GM18870 (cell line): ENCODE measurements around the gene PRODH2.
"Not testable (repeated sequence)": the region's sequence is repeated elsewhere in the genome, so short reads cannot be mapped to it uniquely, and the experiment has no call there.

Experiments used
- ATAC-seq: cut with Tn5 transposase; IDR thresholded peaks from one replicate; pipeline ENCODE4 v1.9.1; 2021; ENCODE audit warnings: moderate library complexity; ENCODE audit not compliant: unreplicated experiment

Gene PRODH2

DNA sequence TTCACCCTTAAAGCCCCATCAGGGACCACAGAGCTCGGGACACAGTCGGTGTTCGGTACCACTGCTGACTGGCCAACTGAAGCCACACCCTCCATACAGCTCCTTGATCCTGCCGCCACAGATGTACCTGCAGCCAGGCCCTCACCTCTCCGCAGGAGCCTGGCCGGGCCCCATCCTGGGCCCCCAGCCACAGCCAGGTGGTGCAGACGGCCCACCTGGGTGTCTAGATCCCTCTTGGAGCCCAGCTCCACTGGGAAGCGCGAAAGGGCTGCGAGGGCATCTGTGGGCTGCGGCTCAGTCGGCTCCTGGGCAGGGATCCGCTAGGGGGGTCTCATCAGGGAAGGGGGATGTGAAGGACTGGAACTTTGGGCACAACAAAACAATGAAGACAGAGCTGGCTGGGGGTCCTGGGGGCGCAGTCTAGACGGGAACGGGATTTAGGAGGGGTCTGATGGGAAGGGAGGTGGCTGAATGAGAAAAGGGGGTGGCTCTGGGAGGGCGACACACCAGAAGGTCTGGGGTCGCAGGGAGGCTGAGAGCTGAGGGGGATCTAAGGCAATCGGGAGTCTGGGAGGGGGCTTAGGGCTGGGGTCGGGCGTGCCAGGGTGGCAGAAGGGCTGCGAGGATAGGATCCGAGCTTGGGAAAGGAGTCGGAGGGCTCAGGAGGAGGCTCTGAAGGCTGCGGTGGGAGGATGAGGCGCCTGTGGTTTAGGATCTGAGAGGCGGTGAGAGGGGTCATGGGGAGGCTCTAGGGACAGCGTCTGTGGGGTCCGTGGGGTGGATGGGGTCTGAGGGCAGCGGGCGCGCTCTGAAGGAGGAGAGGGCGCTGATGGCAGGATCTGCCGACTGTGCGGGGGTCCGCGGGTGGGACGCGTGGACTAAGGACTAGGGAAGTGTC lies 15.8 kb downstream of the PRODH2 start:
- no peak for ATAC-seq

DNA sequence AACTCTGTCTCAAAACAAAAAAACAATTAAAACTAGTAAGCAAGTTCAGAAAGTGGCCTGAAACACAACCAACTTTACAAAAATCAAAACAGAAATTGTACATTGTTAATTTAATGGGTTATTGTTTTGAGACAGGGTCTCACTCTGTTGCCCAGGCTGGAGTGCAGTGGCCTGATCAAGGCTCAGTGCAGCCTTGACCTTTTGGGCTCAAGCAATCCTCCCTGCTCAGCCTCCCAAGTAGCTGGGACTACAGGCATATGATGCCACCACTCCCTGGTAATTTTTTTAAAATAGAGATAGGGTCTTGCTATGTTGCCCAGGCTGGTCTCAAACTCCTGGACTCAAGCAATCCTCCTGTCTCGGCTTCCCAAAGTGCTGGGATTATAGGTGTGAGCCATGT lies 17.1 kb downstream of the PRODH2 start:
- not testable (repeated sequence) for ATAC-seq

DNA sequence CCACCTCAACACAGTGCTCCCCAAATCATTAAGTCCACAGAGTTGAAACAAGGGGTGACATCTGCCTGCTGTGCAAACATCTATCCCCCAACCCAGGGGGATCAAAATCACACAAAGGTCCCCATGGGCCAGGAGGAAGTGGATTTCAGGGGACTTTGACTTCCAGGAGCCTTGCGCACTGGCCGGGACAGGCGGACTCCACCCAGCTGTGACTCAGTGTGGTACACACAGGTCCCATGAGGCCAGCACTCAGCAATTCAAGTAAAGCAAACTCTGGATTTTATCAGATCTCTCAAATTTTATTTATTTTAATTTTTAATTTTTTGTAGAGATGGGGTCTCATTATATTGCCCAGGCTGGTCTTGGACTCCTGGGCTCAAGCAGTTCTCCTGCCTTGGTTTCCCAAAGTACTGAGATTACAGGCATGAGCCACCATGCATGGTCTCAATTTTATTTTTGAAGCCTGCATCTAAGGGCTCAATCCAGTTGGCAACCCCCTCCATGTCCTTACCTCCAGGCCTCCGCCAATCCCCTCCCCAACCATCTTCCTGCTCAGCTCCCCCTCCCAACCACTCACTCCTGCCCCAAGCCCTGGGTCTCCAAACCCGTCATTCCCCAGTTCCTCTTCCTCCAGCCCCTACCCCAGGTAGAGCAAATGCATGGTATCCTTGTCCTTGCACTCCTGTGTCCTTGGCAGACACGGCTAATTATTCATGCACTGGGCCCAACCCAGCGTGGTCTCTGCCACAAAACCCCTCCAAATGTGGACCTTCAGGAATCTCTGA lies 19.1 kb downstream of the PRODH2 start:
- no peak for ATAC-seq

DNA sequence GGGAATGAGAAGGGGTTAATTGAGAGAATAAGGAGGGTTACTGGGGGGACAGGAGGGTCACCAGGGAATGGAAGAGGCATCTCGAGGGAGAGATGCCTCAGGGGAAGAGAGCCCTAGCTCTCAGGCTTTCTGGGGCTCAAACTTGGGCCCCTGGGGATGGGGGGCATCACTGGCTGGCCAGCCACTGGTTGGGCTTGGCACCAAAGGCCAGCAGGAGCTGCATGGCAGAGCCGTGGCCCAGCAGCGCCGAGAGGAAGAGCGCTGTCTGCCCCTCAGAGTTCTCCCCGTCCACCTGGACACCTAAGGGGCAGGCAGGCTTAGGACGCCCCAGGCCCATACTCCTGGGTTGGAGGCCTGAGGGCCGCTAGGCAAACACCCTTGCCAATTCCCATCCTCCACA lies 19.8 kb downstream of the PRODH2 start:
- no peak for ATAC-seq

DNA sequence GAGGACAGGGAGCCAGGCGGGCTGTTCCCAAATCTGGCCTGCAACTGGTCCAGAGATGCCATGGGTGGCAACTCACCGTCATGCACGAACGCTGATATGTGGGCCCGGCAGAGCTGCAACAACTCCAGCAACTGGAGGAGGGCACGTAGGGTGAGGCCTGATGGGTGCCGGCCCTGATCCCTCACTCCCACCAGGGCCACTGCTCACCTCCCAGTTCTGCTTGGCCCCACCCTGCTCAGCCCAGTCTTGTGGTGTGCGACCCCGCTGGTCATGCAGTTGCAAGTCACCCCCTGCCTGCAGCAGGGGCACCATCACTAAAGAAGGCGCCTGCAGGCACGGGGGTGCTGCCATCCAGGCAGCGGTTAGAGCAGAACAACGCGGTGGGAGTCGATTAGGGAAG lies 20.3 kb downstream of the PRODH2 start:
- no peak for ATAC-seq

DNA sequence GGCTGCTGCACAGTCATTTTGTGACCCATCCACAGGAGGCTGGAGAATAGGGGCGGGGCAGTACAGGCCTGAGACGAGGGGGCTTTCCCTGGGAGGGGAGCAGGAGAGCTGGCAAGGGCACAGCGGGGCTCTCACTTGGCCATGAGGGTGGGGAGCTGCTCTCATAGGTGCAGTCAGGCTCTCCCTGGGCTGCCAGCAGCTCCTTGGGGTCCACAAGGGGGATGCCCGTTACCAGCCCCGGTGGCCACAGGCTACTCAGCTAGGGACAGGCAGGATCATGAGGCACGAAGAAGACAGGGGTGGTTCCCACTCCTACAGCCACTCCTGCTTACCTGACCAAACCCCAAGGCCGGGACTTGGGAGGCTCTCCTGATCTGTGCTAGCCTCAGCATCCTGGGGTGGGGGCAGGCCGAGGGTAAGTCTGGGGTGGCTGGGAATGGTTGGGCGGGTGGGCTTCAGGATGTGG lies 20.8 kb downstream of the PRODH2 start:
- no peak for ATAC-seq

DNA sequence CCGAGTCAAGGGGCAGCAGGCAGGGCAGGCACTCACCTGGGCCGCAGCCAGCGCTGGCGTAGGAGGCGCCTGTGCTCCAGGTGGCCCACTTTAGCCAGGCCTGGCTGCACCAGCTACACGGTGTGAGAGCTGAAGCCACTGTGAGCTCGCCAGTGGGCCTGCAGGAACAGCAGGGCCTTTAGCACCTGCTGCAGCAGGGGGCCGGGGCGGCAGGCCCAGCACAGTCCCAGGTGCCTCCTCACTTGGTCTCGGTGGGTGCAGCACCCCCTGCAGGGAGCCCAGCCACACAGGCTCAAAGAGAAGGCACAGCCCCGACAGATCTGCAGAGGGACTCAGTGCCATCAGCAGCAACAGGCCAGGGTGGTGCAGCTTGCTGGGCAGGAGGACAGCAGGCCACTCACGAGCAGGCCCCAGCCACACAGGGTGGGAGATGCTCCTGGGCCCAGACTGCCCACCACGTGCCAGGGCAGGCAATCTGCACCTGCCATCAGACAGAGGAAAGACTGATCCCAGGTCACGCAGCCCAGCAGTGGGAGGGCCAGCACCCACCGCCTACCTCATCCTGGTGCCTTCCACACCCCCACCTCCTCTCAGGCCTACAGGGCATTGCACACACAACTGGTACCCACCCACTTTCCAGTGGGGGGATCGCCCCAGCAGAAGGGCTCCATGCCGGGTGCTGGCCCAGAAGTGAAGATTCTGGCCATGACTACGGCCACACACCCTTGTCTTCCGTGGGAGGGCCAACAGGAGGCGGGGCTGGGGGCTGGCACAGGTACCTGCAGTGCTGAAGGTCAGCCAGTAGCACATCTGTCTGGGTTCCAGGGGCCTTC lies 21.4 kb downstream of the PRODH2 start:
- no peak for ATAC-seq

DNA sequence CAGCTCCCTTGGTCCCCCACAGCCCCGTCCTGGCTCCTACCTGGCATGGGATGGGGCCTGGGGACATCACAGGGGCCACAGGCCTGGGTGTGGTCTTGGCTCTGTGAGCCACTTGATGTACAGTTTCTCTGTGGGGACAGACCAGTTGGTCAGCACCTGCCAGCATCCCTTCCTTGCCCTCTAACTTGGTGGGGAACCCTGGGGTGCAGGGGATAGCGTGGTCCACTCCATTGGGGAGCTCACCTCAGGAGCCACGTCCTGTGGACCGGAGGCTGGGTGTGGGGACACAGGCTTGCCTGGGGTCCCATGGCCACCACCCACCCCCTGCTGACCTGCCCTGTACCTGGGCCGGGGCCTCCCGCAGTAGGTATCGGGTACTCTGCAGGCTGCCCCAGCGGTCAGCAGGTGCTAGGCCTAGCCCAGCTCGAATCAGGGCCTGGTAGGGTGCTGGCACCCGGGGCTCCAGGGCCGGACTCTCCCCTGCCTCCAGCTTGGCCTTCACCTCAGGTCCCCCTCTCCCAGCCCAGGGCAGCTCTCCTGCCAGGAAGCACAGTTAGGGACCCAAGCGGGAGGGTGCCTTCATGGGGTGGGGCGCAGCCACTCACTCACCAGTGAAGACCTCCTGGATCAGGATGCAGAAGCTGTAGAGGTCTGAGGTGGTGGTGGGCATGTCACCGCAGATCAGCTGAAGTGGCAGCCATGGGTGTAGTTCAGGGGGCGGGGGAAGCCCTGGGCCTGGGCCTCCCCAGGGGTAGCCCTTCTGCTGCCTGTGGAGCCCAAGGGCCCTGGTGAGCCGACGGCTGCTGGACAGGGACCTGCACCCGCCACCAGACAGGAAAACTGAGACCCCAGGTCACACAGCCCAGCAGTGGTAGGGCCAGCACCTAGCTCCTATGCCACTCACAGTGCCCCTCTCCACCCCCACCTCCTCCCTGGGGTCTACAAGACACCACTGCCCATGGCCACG lies 22.4 kb downstream of the PRODH2 start:
- ATAC-seq: no peak

DNA sequence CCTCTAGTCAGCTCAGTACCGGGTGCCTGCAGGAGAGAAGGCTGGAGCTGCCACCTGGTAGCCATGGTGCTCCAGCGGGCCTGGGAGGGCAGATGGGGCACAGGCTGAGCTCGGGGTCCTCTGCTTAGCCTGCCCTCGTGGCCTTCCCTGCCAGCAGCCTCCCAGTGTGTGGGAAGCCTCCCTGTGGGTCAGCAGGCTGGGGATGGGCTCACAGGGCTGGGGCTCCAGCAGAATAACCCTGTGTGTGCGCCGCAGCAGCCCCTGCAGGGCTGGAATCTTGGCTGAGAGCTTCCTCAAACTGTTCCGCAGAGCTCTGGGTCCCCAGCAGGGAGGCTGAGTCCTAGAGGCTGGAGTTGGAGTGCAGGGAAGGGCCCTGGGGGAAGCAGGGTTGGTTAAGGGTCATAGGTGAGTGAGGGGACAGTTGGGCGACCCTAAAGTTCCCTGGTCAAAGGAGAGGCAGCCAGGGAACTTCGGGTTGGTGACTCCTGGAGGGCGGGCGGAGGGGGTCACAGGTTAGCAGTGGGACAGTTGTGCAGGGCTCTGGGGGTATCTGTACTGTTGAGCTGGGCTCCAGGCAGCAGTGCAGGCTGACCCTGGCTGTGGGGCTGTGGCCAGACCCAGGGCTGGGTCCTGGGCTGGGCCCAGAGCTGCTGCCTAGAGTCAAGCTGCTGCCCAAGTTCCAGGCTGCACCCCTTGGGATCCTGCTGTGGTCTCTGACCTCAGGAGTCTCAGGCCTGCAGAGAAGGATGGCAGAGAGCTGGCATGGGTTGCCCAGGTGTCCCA lies 23.3 kb downstream of the PRODH2 start:
- no peak for ATAC-seq

DNA sequence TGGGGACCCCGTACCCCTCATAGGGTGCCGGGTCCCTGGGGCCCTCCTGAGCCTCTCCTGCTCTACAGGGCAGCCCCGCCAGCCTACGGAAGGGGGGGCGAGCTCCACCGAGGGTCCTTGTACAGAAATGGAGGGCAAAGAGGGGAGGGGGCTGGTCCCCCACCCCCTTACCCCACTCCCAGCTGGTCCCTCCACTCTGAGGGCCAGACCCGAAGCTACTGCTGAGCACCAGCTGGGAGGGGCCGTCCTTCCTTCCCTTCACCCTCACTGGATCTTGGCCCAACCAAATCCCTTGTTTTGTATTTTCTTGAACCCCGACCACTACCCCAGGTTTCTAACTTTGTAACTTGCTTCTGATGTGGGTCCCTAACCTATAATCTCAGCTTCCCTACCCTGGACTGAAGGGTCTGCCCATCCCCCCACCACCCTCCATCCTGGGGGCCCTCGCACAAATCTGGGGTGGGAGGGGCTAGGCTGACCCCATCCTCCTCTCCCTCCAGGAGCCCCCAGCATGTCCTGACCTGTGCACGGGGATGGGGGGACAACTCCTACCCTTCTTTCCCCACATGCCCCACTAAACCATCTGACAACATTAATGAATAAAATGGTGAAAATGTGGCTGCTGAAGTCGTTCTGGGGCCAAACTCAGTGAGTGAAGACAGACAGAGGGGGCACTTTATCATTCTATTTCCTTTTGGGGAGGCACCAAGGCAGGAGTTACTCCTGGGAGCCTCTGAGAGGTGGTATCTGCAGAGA lies 24.3 kb downstream of the PRODH2 start:
- ATAC-seq: no peak

DNA sequence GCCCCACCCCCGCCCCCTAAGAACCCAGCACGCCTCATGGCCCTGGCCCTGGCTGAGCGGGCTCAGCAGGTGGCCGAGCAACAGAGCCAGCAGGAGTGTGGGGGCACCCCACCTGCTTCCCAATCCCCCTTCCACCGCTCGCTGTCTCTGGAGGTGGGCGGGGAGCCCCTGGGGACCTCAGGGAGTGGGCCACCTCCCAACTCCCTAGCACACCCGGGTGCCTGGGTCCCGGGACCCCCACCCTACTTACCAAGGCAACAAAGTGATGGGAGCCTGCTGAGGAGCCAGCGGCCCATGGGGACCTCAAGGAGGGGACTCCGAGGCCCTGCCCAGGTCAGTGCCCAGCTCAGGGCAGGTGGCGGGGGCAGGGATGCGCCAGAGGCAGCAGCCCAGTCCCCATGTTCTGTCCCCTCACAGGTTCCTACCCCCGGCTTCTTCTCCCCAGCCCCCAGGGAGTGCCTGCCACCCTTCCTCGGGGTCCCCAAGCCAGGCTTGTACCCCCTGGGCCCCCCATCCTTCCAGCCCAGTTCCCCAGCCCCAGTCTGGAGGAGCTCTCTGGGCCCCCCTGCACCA lies 25.3 kb downstream of the PRODH2 start:
- no peak for ATAC-seq

DNA sequence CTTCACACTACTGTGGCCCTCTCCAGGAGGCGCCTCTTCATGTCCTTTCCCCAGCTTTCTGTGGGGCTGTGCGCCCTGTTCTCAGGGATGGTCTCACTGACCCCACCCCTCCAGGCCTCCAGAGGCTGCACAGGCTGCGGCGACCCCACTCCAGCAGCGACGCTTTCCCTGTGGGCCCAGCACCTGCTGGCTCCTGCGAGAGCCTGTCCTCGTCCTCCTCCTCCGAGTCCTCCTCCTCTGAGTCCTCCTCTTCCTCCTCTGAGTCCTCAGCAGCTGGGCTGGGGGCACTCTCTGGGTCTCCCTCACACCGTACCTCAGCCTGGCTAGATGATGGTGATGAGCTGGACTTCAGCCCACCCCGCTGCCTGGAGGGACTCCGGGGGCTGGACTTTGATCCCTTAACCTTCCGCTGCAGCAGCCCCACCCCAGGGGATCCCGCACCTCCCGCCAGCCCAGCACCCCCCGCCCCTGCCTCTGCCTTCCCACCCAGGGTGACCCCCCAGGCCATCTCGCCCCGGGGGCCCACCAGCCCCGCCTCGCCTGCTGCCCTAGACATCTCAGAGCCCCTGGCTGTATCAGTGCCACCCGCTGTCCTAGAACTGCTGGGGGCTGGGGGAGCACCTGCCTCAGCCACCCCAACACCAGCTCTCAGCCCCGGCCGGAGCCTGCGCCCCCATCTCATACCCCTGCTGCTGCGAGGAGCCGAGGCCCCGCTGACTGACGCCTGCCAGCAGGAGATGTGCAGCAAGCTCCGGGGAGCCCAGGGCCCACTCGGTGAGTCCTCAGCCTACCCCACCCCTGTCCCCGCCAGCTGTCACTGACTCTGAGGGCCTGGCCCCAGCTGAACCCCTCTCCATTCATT lies 26.1 kb downstream of the PRODH2 start:
- ATAC-seq: no peak

DNA sequence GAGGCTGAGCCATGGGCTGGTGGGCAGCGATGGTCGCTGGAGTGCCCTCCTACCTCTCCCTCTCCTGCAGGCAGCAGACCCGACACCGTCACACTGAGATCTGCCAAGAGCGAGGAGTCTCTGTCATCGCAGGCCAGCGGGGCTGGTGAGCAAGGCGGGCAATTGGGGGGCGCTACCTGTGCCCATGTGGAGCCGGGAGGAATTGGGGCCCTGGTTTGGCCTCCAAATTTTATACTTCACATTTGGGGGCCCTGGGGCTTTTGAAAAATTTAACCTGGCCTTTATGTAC lies 27.4 kb downstream of the PRODH2 start:
- no peak for ATAC-seq

DNA sequence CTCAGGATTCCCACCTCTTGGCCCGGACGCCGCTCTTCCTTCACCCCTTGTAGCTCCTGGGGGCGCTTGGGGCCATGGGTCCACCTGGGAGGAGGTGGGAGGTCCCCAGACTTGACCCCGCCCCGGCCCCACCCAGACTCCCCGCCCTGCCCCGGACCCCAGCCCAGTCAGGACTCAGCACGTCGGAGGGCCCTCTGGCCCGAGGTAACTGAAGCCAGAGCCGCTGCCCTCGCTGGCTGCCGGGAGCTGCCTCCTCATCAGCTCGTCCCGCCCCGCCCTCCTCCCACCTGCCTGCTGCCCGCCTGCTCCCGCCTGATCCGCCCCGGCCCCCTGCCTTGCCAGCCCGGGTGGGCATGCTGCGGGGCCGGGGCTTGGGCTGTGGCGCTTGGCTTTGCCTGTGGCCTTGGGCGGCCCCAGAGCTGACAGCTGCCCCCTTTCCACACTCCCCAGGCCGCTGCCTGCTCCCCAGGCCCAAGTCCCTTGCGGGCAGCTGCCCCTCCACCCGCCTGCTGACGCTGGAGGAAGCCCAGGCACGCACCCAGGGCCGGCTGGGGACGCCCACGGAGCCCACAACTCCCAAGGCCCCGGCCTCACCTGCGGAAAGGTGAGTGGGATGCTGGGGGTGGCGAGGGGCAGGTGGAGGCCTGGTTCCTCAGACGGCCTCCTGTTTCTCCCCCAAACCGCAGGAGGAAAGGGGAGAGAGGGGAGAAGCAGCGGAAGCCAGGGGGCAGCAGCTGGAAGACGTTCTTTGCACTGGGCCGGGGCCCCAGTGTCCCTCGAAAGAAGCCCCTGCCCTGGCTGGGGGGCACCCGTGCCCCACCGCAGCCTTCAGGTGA lies 27.9 kb downstream of the PRODH2 start:
- ATAC-seq: no peak

DNA sequence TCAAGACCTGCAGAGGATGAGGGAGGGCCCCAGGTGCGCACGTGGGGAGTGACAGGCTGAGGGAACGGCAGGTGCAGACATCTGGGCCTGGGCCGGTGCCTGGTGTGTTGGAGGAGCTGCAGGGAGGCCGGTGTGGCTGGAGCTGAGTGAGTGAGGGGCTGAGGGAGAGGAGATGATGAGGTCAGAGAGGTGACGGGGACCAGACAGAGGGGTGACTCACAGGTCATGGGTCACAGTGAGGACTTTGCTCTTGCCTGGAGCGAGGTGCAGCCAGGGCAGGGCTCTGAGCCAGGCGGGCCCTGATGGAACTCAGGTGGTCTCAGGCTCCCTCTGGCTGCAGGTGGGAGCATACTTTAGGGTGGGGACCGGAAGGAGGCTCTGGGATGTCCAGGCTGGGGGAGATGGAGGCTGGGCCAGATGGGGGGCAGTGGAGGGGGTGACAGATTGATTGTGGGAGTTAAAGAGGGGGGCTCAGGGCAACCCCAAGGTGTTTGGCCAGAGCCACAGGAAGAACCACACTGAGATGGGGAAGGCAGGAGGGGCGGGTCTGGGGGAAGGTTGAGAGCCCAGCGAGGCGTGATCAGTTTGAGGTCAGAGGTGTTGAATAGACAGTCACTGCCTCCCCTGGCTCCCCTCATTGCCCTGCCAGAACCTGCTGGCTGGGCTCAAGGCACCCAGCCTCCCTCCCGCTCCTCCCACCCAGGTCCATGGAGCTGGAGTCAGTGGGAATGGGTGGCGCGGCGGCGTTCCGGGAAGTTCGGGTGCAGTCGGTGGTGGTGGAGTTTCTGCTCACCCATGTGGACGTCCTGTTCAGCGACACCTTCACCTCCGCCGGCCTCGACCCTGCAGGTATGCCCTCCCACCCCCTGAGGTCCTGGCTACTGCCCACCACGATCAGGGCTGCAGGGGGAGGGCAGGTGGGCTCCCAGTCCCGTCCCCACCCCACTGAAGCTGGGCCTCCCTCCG lies 28.9 kb downstream of the PRODH2 start:
- ATAC-seq: no peak
